ENCODE data around the gene CTCF. TPM values are rescaled to one million over a fixed set of nuclear protein-coding genes. Genes with fewer than 3 reads are reported as not detected.

Gene CTCF
- total and polyA plus RNA-seq, 2 experiments from 2014 or later = 64.5 to 72.3 TPM

GRCh38 chr16:67676939-67677338 lies 114.6 kb downstream of the CTCF start (continued):
- TF ChIP-seq ETS1 (IDR thresholded peaks at IDR 0.05) (no peak), ZNF331 (CRISPR knock-in tag; IDR thresholded peaks at IDR 0.05; ENCODE audit: low read depth) (no peak), EZH2phosphoT487 (IDR thresholded peaks at IDR 0.05; ENCODE audit: unreplicated experiment) (no peak), ZNF462 (CRISPR knock-in tag; IDR thresholded peaks at IDR 0.05) (no peak), NANOG (IDR thresholded peaks at IDR 0.05; ENCODE audit: borderline replicate concordance) (no peak), EZH2 (IDR thresholded peaks at IDR 0.05; ENCODE audit: low read depth, unreplicated experiment) (no peak)

- Histone ChIP-seq H3K27ac (ENCODE audit: low read depth) (peak overlapping the region; percentile 55; the same call in 1 of the 2 replicates), H3K9me2 (ENCODE audit: insufficient read depth) (no peaks in the 10 kb centered on the region), H3K27me3 (ENCODE audit: insufficient read depth) (no peaks in the 10 kb centered on the region), H3K4me3 (no peak overlapping the region), H4K20me1 (replicated peaks; ENCODE audit: insufficient read depth) (peaks cover 10% of the 10 kb centered on the region), H3F3A (replicated peaks; ENCODE audit: low read depth) (no peaks in the 10 kb centered on the region), H3K4me2 (no peak overlapping the region), H3K4me1 (ENCODE audit: insufficient read depth) (no peaks in the 10 kb centered on the region), H2AFZ (no peak overlapping the region), H3K79me2 (replicated peaks; ENCODE audit: insufficient read depth) (no peaks in the 10 kb centered on the region), H3K36me3 (ENCODE audit: insufficient read depth) (no peaks in the 10 kb centered on the region)
- no peak overlapping the region for H3K4me3 Mint-ChIP-seq
- H3K27me3 Mint-ChIP-seq (ENCODE audit: insufficient read depth, low read depth, poor library complexity) = peaks cover 15% of the 10 kb centered on the region
- H3K27ac Mint-ChIP-seq = peak overlapping the region; percentile 15; the same call in 1 of the 2 replicates
- H3K9me3 Mint-ChIP-seq = no peaks in the 10 kb centered on the region
- 0 out of 3 replicates have a peak, but pooled peaks cover 3% of the 10 kb centered on the region for H3K36me3 Mint-ChIP-seq (ENCODE audit: low read depth)
- 0 out of 3 replicates have a peak, but pooled peaks cover 3% of the 10 kb centered on the region for H3K4me1 Mint-ChIP-seq
- DNase-seq (ENCODE audit: low spot score) = peak; percentile 65
- ATAC-seq = peak; percentile 23; the same call in 2 of the 3 replicates
- TF ChIP-seq CREB1 (CRISPR knock-in tag; IDR thresholded peaks at IDR 0.05; ENCODE audit: low read depth) = no peak
- no peak for TF ChIP-seq ZNF114 (CRISPR knock-in tag; IDR thresholded peaks at IDR 0.05)
- TF ChIP-seq REST (IDR thresholded peaks at IDR 0.05; ENCODE audit: unreplicated experiment) = no peak
Measured at GRCh38 chr16:67677712-67678111, 115.4 kb downstream of the CTCF start.
